Kidney (tissue), 14 donors: Measurements from ENCODE around the gene POLR3GL. TPM values are rescaled to one million over a fixed set of nuclear protein-coding genes. Genes with fewer than 3 reads are reported as not detected.

Experiments
- DNase-seq, 5 donors: peaks; one replicate each; pipeline ENCODE4 v3.0.0-alpha.2; 2013 to 2020
- FAIRE-seq: peaks from 2 replicates; lab custom pipeline; 2012; peaks lifted over from hg19 to GRCh38; lab: Jason Lieb, UNC
- H3K27ac ChIP-seq, 2 donors: one replicate each; pipeline ENCODE4 v1.7.0; 2013; ENCODE audit warnings: low read depth in 2 of 2, low read length in 2 of 2, inconsistent platforms in 1 of 2
- H3K27me3 ChIP-seq: one replicate; pipeline ENCODE4 v1.7.1; 2013; ENCODE audit warnings: low read length, inconsistent platforms; ENCODE audit not compliant: control insufficient read depth, insufficient read depth
- H3K36me3 ChIP-seq, 3 donors: one replicate each; pipeline versions ENCODE4 v1.7.0 to v1.7.1; 2013; ENCODE audit warnings: low read length in 3 of 3, control low read depth in 1 of 3, inconsistent platforms in 1 of 3; ENCODE audit not compliant: insufficient read depth in 3 of 3, control insufficient read depth in 2 of 3
- H3K4me1 ChIP-seq, 3 donors: one replicate each; pipeline versions ENCODE4 v1.7.0 to v1.7.1; 2013; ENCODE audit warnings: low read length in 3 of 3, inconsistent platforms in 1 of 3, low read depth in 1 of 3; ENCODE audit not compliant: control insufficient read depth in 2 of 3, insufficient read depth in 2 of 3
- H3K4me3 ChIP-seq, 3 donors: one replicate each; pipeline versions ENCODE4 v1.7.0 to v1.8.1; 2013; ENCODE audit warnings: low read length in 3 of 3, control low read depth in 1 of 3, inconsistent platforms in 1 of 3
- H3K9ac ChIP-seq, 3 donors: one replicate each; pipeline versions ENCODE4 v1.7.0 to v1.7.1; 2013; ENCODE audit warnings: low read length in 3 of 3, control low read depth in 1 of 3, inconsistent platforms in 1 of 3
- H3K9me3 ChIP-seq, 3 donors: one replicate each; pipeline versions ENCODE4 v1.7.0 to v1.7.1; 2013; ENCODE audit warnings: low read length in 3 of 3, control low read depth in 1 of 3, inconsistent platforms in 1 of 3; ENCODE audit not compliant: control insufficient read depth in 2 of 3, insufficient read depth in 1 of 3
- intact Hi-C: fragments of 100-400 bp; cut with DNase I; formaldehyde crosslinking; loops from one replicate; pipeline ENCODE4 v1.11.1; 2022
- polyA plus RNA-seq: library from polyadenylated mRNA; stranded (reverse); fragments of 350-450 nt; fragmentation: Illumina TruSeq; extraction: RNeasy Lipid Tissue Mini Kit (QIAGEN cat#74804); gene quantifications from one replicate; pipeline ENCODE4 v1.2.3, GENCODE V29; 2014; ENCODE audit warnings: low read depth, low replicate concordance; ENCODE audit not compliant: insufficient read depth
- total RNA-seq: library from RNA; stranded (reverse); fragmentation: NEBNext Ultra II Directional; extraction: Animal tissue kit (Norgen Biotek cat#: 25700); gene quantifications from one replicate; pipeline ENCODE4 v1.2.1, GENCODE V29; 2021
- TF ChIP-seq, protein P1 (sequence below): IDR thresholded peaks from 3 replicates; pipeline ENCODE4 v1.5.1; 2012; ENCODE audit warnings: mild to moderate bottlenecking, moderate library complexity, borderline replicate concordance; ENCODE audit not compliant: insufficient read depth; ENCODE audit errors: extremely low read depth
- donor health status: control.
- donor health status: control.
- donor health status: control.
- donor health status: control.
- donor health status: control.
- donor health status: DM: yes; HTN: yes; CAD: no.
- donor health status: Normal renal cell carcinoma (clear cell type).

POLR3GL gene
- total and polyA plus RNA-seq, 2 donors from 2014 or later = 19.0 to 45.6 TPM

DNA sequence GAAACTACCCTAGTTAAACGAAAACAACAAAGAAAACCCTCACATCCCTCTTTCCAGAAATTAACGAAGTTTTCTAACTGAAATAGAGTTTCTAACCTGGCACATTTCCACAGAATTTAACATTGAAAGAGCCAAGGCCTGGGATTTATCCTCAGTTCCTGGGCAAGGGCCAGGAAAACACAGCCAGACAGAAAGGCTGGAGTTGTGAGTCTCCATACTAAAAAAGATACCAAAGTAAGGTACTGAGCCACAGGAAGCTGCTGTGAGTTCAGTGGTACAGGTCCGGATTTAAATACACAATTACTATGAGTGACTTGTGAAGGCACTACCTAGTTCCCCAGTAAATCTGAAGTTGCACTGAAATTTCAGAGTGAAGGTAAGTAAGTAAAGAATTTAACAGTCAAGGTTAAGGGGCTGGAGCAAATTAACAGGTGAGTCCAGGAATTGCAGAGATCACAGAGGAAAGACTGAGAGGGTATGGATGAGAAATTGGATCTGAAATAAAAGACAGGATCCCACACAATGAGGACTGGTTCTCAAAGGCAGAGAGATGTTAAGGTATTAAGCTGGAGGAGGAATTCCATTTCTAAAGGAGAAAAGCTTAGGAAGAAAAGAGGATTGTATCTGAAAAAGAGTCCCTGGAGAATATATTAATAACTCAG, 7.6 kb upstream of the POLR3GL start:
- FAIRE-seq (no peak), DNase-seq (peak in 2 of 5 donors; percentile 38 to 77)
- Histone ChIP-seq H3K4me1 (peaks cover 3 to 17% (median 10%) of the 10 kb centered on the region in 3 donors), H3K4me3 (peak overlapping the region; percentile 71 to 83 (median 76)), H3K27me3 (no peaks in the 10 kb centered on the region), H3K9me3 (no peaks in the 10 kb centered on the region), H3K9ac (peak overlapping the region; percentile 64 to 76 (median 75)), H3K27ac (peak overlapping the region; percentile 86 to 91), H3K36me3 (no peaks in the 10 kb centered on the region)
- intact Hi-C loops = no loop called here
- TF ChIP-seq, protein P1, sequence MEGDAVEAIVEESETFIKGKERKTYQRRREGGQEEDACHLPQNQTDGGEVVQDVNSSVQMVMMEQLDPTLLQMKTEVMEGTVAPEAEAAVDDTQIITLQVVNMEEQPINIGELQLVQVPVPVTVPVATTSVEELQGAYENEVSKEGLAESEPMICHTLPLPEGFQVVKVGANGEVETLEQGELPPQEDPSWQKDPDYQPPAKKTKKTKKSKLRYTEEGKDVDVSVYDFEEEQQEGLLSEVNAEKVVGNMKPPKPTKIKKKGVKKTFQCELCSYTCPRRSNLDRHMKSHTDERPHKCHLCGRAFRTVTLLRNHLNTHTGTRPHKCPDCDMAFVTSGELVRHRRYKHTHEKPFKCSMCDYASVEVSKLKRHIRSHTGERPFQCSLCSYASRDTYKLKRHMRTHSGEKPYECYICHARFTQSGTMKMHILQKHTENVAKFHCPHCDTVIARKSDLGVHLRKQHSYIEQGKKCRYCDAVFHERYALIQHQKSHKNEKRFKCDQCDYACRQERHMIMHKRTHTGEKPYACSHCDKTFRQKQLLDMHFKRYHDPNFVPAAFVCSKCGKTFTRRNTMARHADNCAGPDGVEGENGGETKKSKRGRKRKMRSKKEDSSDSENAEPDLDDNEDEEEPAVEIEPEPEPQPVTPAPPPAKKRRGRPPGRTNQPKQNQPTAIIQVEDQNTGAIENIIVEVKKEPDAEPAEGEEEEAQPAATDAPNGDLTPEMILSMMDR = no peak

GRCh38 chr1:145957443-145958319, 6.8 kb upstream of the POLR3GL start, which contains the start of gene LIX1L:
Gene LIX1L (minus strand): TSS chr1:145958017. CDS start chr1:145957927, 90 bp downstream.
- intact Hi-C loops = no loop called here
- FAIRE-seq = peak; percentile 54
- no peaks in the 10 kb centered on the region for H3K27me3 ChIP-seq
- TF ChIP-seq, protein P1 = no peak
- DNase-seq = peak; percentile 96 to 99 (median 98)
- H3K9me3 ChIP-seq = no peaks in the 10 kb centered on the region
- peak within 1 kb of the TSS; percentile 86 to 91 for H3K27ac ChIP-seq
- H3K4me1 ChIP-seq = peaks cover 3 to 21% (median 10%) of the 10 kb centered on the region in 3 donors
- peak within 1 kb of the TSS; percentile 71 to 83 (median 76) for H3K4me3 ChIP-seq
- H3K36me3 ChIP-seq = no peaks in the 10 kb centered on the region
- peak within 1 kb of the TSS; percentile 64 to 76 (median 75) for H3K9ac ChIP-seq

DNA sequence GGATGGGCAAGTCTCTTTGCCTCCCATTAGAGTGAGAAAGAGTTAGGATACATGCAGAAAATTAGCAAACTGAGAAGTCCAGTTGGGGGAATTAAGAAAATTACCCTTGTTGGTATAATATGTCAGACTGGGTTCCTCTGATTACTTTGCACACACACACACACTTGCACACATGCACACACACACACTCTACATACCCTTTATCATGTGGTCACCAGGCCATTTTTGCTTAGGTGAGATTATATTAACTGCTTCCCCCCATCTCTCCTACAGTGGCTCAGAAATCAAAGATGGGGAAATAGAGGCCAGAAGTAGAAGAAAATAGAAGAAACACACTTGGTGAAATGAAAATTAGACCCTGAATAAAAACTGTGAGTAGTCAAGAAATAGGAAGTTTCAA, 5.8 kb upstream of the POLR3GL start:
- DNase-seq = no peak
- TF ChIP-seq, protein P1 = no peak
- Histone ChIP-seq H3K9me3 (no peaks in the 10 kb centered on the region), H3K4me1 (peaks cover 5 to 28% (median 10%) of the 10 kb centered on the region in 3 donors), H3K4me3 (no peak overlapping the region), H3K9ac (no peak overlapping the region), H3K27ac (no peak overlapping the region), H3K36me3 (no peaks in the 10 kb centered on the region), H3K27me3 (no peaks in the 10 kb centered on the region)
- intact Hi-C loops = no loop called here
- FAIRE-seq = no peak
